K562 treated with DMSO at 1 percent for 4 hours (cell line): ENCODE measurements around the gene UTP11. TPM values are rescaled to one million over a fixed set of nuclear protein-coding genes. Genes with fewer than 3 reads are reported as not detected.

ENCODE experiments used
- total RNA-seq: library from RNA; unstranded; fragments of 300-600 nt; gene quantifications from 2 replicates; pipeline ENCODE4 v1.2.3, GENCODE V29; 2022; ENCODE audit not compliant: insufficient read depth

Gene UTP11
- total RNA-seq, result 46.6 and 68.5 TPM in 2 replicates

DNA sequence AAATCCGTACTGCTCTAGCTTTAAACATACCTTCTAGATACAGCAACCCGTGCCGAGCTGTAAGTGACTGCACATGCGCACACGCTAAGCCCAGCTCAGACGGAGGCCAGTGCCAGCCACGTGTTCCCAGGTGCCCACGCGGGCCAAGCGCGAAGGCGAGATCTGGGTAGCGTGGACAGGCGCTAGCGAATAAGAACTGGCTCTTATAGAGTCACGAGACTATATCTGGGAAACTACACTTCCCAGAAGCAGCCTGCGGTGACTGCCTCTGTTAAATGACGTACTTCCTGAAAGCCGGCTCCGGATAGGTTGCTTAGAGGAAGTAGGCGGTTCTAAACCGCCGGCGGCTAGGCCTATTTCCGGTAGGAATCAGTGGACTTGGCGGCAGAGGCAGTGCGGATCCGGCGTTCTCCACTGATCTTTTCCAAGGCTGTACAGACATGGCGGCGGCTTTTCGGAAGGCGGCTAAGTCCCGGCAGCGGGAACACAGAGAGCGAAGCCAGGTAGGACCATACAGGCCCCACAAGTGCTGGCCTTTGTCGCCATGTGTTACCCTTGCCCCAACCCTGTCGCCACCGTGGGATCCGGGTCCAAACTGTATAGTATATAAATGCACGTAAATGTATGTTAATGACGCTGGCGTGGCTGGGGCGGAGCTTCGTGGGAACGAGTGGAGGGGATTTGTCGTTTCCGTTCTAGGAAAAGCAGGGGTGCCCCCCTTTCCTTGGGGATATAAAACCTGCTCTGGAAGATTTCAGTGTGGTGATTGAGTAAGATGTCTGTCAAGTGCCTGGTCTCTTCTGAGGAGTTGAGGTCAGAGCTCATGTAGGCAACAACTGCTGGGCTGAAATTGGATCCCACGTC is at the start of gene UTP11:
TSS of gene UTP11 (plus strand) at position 372 of the 864 bp plus-strand sequence. CDS start at position 441, 69 bp downstream.

GRCh38 chr1:38005195-38006007 is 7.1 kb upstream of the UTP11 start, which contains the start of gene FHL3:
FHL3 (minus strand) TSS chr1:38005514; CDS start chr1:37999412, 6,102 bp downstream.

DNA sequence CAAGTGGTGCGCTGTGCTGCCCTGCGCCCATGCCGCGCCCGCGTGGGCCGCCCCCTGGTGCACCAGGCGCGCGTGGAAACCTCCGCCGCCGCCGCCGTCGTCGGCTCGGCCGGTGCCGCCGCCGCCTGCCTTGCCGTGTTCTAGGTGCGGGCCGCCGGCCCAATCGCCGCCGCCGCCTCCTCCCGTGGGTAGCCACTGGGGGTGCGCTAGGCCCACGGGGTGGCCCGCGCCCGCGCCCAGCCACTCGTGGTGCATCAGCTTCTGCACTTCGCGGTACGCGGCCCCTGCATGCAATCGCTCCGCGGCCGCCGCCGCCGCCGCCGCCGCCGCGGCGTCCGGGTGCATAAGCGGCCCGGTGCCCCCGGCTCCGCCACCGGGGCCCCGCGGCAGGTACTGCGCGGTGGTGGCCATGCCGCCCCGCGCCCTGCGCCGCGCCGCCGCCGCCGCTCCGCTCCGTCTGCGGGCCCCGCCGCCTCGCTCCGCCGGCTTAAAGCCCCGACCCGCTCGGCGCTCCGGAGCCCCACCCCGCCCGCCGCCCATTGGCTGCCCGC is 33.9 kb downstream of the UTP11 start, which contains the start of gene POU3F1:
TSS of gene POU3F1 (minus strand) at position 461 of the 551 bp plus-strand sequence. CDS start at position 411, 50 bp downstream.

Other genes with a start within 250 kb of the UTP11 start
- not detected in 2 replicates for gene EPHA10, start 247.6 kb upstream of the UTP11 start, total RNA-seq
- gene MANEAL, start 218.9 kb upstream of the UTP11 start, total RNA-seq, result not detected in 2 replicates
- 82.4 and 87.8 TPM in 2 replicates for gene C1orf122, start 204.9 kb upstream of the UTP11 start, total RNA-seq
- gene YRDC, start 204.5 kb upstream of the UTP11 start, total RNA-seq, result 53.4 and 53.5 TPM in 2 replicates
- 3.8 and 3.9 TPM in 2 replicates for gene MTF1, start 153.1 kb upstream of the UTP11 start, total RNA-seq
- gene INPP5B, start 65.7 kb upstream of the UTP11 start, total RNA-seq, result 15.9 and 18.8 TPM in 2 replicates
- 94.1 and 148 TPM in 2 replicates for gene SF3A3, start 22.7 kb upstream of the UTP11 start, total RNA-seq
- 64.1 and 89.4 TPM in 2 replicates for gene FHL3, start 7.2 kb upstream of the UTP11 start, total RNA-seq
- gene POU3F1, start 34.1 kb downstream of the UTP11 start, total RNA-seq, result not detected in 2 replicates